Mucosa of stomach (tissue), 1 donor: Measurements from ENCODE around the gene EXOC4.

Experiments
- H3K27me3 ChIP-seq: one replicate; pipeline ENCODE4 v1.7.0; 2013; ENCODE audit warnings: mild to moderate bottlenecking, low read length; ENCODE audit not compliant: control insufficient read depth, insufficient read depth
- H3K36me3 ChIP-seq: one replicate; pipeline ENCODE4 v1.7.0; 2013; ENCODE audit warnings: low read length; ENCODE audit not compliant: control insufficient read depth, insufficient read depth
- H3K4me1 ChIP-seq: one replicate; pipeline ENCODE4 v1.7.0; 2013; ENCODE audit warnings: mild to moderate bottlenecking, low read length; ENCODE audit not compliant: control insufficient read depth, insufficient read depth
- H3K4me3 ChIP-seq: one replicate; pipeline ENCODE4 v1.7.0; 2013; ENCODE audit warnings: low read length
- H3K9ac ChIP-seq: one replicate; pipeline ENCODE4 v1.7.0; 2013; ENCODE audit warnings: mild to moderate bottlenecking, low read length, moderate library complexity
- H3K9me3 ChIP-seq: one replicate; pipeline ENCODE4 v1.7.0; 2013; ENCODE audit warnings: mild to moderate bottlenecking, low read length, moderate library complexity; ENCODE audit not compliant: control insufficient read depth
- donor health status: Pancreatic carcinoma.

Gene EXOC4

GRCh38 chr7:133282094-133282493, 29.2 kb downstream of the EXOC4 start:
- Histone ChIP-seq H3K27me3 (no peaks in the 10 kb centered on the region), H3K9ac (no peak overlapping the region), H3K4me3 (no peak overlapping the region), H3K9me3 (no peaks in the 10 kb centered on the region), H3K36me3 (no peaks in the 10 kb centered on the region), H3K4me1 (no peaks in the 10 kb centered on the region)

DNA sequence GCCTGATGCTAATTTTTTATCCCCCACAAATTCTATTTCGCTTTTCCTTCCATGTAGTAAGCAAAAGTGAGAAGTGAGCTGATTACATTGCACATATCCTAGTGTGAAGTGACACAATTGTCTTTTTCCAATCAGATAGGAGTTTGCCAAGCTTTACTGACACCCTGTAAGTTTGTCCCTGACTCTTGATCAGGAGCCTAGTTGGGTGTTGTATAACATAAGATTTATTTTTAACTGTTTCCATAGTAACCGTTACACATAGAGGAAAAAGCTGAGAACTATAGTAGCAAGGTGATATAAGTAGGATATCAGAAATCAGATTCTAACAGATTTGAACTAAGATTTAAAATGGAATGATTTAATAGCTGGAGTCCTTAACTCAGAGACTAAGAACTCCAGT, 31.2 kb downstream of the EXOC4 start:
- H3K9ac ChIP-seq, result no peak overlapping the region
- H3K4me1 ChIP-seq, result no peaks in the 10 kb centered on the region
- no peaks in the 10 kb centered on the region for H3K9me3 ChIP-seq
- H3K36me3 ChIP-seq, result no peaks in the 10 kb centered on the region
- no peak overlapping the region for H3K4me3 ChIP-seq
- H3K27me3 ChIP-seq, result no peaks in the 10 kb centered on the region

DNA sequence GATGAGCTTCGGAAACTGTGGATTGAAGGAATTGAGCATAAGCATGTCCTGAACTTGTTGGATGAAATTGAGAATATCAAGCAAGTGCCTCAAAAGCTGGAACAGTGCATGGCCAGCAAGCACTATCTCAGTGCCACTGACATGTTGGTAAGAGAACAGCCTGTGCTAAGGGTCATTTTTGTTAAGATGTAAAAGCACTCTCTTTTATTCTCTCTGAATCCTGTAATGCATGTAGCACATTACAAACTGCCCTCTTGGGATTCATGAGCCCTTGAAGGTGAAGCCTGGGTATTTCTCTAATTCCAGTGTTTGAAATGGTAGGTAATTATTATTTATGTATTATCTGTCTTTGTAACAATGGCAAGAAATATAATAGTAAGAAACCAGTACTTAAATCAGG, 36.1 kb downstream of the EXOC4 start:
- H3K4me3 ChIP-seq, result no peak overlapping the region
- H3K36me3 ChIP-seq, result no peaks in the 10 kb centered on the region
- H3K27me3 ChIP-seq, result no peaks in the 10 kb centered on the region

GRCh38 chr7:133290041-133290440, 37.2 kb downstream of the EXOC4 start:
- Histone ChIP-seq H3K36me3 (no peaks in the 10 kb centered on the region), H3K4me3 (no peak overlapping the region), H3K27me3 (no peaks in the 10 kb centered on the region), H3K4me1 (no peaks in the 10 kb centered on the region), H3K9ac (no peak overlapping the region), H3K9me3 (no peaks in the 10 kb centered on the region)

More for the DNA sequence above, 36.1 kb downstream of the EXOC4 start:
- Histone ChIP-seq H3K9ac (no peak overlapping the region), H3K9me3 (no peaks in the 10 kb centered on the region), H3K4me1 (no peaks in the 10 kb centered on the region)

- no peak overlapping the region for H3K9ac ChIP-seq
- no peaks in the 10 kb centered on the region for H3K27me3 ChIP-seq
- H3K36me3 ChIP-seq, result no peaks in the 10 kb centered on the region
- H3K9me3 ChIP-seq, result no peaks in the 10 kb centered on the region
- H3K4me1 ChIP-seq, result no peaks in the 10 kb centered on the region
- no peak overlapping the region for H3K4me3 ChIP-seq
Measured at GRCh38 chr7:133290676-133291333, 37.9 kb downstream of the EXOC4 start.

GRCh38 chr7:133292631-133293030, 39.8 kb downstream of the EXOC4 start:
- Histone ChIP-seq H3K36me3 (no peaks in the 10 kb centered on the region), H3K9ac (no peak overlapping the region), H3K9me3 (no peaks in the 10 kb centered on the region), H3K4me1 (no peaks in the 10 kb centered on the region), H3K4me3 (no peak overlapping the region), H3K27me3 (no peaks in the 10 kb centered on the region)

- Histone ChIP-seq H3K36me3 (no peaks in the 10 kb centered on the region), H3K4me1 (no peaks in the 10 kb centered on the region), H3K9me3 (no peaks in the 10 kb centered on the region), H3K9ac (no peak overlapping the region), H3K27me3 (no peaks in the 10 kb centered on the region), H3K4me3 (no peak overlapping the region)
Measured at GRCh38 chr7:133293384-133294160, 40.7 kb downstream of the EXOC4 start.

DNA sequence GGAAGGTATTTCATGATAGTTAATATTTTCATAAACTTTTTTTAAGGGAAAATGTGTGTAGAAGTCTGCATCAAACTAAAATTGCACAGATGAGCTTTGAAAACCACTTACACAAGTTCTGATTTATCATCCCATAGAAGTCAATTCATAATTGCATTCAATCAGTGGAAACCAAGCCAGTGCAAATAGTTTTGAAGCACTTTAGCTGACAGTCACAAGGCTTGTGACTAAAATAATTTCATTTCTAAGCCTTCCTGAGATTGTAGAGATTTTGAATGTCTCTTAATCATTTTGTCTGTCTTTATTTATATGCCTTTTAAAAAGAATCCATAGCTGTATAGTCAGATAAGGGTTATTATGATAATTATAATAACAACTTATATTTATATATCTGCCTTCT, 41.4 kb downstream of the EXOC4 start:
- Histone ChIP-seq H3K36me3 (no peaks in the 10 kb centered on the region), H3K4me3 (no peak overlapping the region), H3K27me3 (no peaks in the 10 kb centered on the region), H3K4me1 (no peaks in the 10 kb centered on the region), H3K9ac (no peak overlapping the region), H3K9me3 (no peaks in the 10 kb centered on the region)

- Histone ChIP-seq H3K9ac (no peak overlapping the region), H3K4me3 (no peak overlapping the region), H3K4me1 (no peaks in the 10 kb centered on the region), H3K27me3 (no peaks in the 10 kb centered on the region), H3K36me3 (no peaks in the 10 kb centered on the region), H3K9me3 (no peaks in the 10 kb centered on the region)
Measured at GRCh38 chr7:133295484-133295883, 42.6 kb downstream of the EXOC4 start.

DNA sequence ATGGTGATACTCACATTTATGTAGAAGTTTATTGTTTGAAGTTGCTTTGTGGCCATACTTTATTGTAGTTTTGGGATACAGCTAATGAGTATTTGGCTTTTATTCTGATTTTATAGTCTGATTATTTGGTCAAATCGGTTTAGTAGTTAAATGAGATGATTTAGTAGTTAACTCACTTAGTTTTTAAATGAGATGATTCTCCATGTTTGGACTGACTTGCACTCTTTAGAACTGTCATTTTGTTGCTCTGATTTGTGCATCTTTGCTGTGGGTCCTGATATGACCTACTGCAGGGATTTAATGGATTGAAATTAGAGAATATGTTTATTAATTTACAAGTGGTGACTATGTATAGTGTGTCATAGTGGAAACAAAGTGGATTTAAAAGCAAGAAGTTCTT, 44.2 kb downstream of the EXOC4 start:
- Histone ChIP-seq H3K4me3 (no peak overlapping the region), H3K27me3 (no peaks in the 10 kb centered on the region), H3K4me1 (no peaks in the 10 kb centered on the region), H3K9me3 (no peaks in the 10 kb centered on the region), H3K36me3 (no peaks in the 10 kb centered on the region), H3K9ac (no peak overlapping the region)

GRCh38 chr7:133298080-133298479, 45.2 kb downstream of the EXOC4 start:
- H3K4me1 ChIP-seq, result no peaks in the 10 kb centered on the region
- H3K9ac ChIP-seq, result no peak overlapping the region
- no peak overlapping the region for H3K4me3 ChIP-seq

GRCh38 chr7:133299676-133300075, 46.8 kb downstream of the EXOC4 start:
- Histone ChIP-seq H3K4me3 (no peak overlapping the region), H3K27me3 (no peaks in the 10 kb centered on the region), H3K9me3 (no peaks in the 10 kb centered on the region), H3K36me3 (no peaks in the 10 kb centered on the region), H3K4me1 (no peaks in the 10 kb centered on the region), H3K9ac (no peak overlapping the region)

More at GRCh38 chr7:133298080-133298479, 45.2 kb downstream of the EXOC4 start:
- Histone ChIP-seq H3K27me3 (no peaks in the 10 kb centered on the region), H3K36me3 (no peaks in the 10 kb centered on the region), H3K9me3 (no peaks in the 10 kb centered on the region)
